ENCODE measurements around the gene ARVCF. TPM values are rescaled to one million over a fixed set of nuclear protein-coding genes. Genes with fewer than 3 reads are reported as not detected.

Gene ARVCF
- total and polyA plus RNA-seq, 9 of the 15 experiments (the other 6 are each of a cell fraction or from before 2014, with no cell fraction given), result 0.03 to 97.4 (median 15.6) TPM

DNA sequence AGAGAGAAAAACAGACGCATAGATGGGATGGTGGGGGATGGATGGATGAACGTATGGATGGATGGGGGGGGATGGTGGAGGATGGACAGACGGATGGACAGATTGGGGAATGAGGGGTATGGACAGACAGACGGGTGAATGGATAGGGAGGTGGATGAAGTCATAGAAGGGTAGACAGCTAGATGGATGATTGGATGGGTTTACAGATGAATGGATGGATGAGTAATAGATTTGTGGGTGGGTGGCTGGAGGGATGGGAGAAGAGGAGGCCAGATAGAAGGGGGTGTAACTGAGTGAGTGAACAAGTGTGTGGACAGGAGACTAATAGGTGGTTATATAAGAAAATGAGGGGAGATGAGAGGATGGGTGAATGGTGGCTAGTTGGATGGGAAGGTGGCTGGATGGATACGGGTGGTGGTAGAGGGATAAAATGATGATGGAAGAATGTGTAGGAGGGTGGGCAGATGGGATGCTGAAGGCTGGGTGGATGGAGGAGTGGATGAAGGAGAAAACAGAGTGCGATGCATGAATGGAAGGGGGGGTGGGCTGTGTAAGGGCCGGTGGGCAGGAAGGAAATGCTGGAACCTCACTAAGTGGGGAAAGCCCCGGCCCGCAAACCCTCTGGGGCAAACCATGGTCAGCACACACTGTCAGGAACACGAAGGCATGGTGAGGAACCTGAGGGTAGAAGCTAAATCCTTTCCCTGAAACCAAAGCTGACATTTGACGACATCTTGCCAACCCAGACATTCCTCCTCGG lies 21.6 kb downstream of the ARVCF start (continued):
- TF ChIP-seq, protein P1, sequence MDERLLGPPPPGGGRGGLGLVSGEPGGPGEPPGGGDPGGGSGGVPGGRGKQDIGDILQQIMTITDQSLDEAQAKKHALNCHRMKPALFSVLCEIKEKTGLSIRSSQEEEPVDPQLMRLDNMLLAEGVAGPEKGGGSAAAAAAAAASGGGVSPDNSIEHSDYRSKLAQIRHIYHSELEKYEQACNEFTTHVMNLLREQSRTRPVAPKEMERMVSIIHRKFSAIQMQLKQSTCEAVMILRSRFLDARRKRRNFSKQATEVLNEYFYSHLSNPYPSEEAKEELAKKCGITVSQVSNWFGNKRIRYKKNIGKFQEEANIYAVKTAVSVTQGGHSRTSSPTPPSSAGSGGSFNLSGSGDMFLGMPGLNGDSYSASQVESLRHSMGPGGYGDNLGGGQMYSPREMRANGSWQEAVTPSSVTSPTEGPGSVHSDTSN (CRISPR knock-in tag; IDR thresholded peaks at IDR 0.05; ENCODE audit: low read depth), result no peak
- TF ChIP-seq, protein P1 (tag; conservative IDR thresholded peaks at IDR 0.05; ENCODE audit: low read depth), result no peak
- 0 out of 2 replicates have a peak, but pooled peaks have one; percentile 28 for TF ChIP-seq MIER1 (IDR thresholded peaks at IDR 0.05; ENCODE audit: low read depth)
- TF ChIP-seq HCFC1 (IDR thresholded peaks at IDR 0.05; ENCODE audit: low read depth, low read length), result no peak
- no peak for TF ChIP-seq CBX3 (IDR thresholded peaks at IDR 0.05; ENCODE audit: borderline replicate concordance in 1 of 2, low read length in 2 of 2)
- TF ChIP-seq NFRKB (IDR thresholded peaks at IDR 0.05; ENCODE audit: low read depth), result 0 out of 2 replicates have a peak, but pooled peaks have one; percentile 26
- TF ChIP-seq SUPT5H (IDR thresholded peaks at IDR 0.05), result no peak
- peak in 1 of 2 experiments; percentile 58; a peak in 1 of 4 replicates for TF ChIP-seq TRIM24 (IDR thresholded peaks at IDR 0.05)
- no peak for TF ChIP-seq SP1 (CRISPR knock-in tag; IDR thresholded peaks at IDR 0.05)
- TF ChIP-seq, protein P2, sequence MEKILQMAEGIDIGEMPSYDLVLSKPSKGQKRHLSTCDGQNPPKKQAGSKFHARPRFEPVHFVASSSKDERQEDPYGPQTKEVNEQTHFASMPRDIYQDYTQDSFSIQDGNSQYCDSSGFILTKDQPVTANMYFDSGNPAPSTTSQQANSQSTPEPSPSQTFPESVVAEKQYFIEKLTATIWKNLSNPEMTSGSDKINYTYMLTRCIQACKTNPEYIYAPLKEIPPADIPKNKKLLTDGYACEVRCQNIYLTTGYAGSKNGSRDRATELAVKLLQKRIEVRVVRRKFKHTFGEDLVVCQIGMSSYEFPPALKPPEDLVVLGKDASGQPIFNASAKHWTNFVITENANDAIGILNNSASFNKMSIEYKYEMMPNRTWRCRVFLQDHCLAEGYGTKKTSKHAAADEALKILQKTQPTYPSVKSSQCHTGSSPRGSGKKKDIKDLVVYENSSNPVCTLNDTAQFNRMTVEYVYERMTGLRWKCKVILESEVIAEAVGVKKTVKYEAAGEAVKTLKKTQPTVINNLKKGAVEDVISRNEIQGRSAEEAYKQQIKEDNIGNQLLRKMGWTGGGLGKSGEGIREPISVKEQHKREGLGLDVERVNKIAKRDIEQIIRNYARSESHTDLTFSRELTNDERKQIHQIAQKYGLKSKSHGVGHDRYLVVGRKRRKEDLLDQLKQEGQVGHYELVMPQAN (IDR thresholded peaks at IDR 0.05; ENCODE audit: borderline replicate concordance), result peak; percentile 56
- TF ChIP-seq PPARD (CRISPR knock-in tag; IDR thresholded peaks at IDR 0.05), result no peak
- TF ChIP-seq CTBP1 (IDR thresholded peaks at IDR 0.05; ENCODE audit: borderline replicate concordance), result 0 out of 2 replicates have a peak, but pooled peaks have one; percentile 22
- TF ChIP-seq NUFIP1 (IDR thresholded peaks at IDR 0.05; ENCODE audit: partially characterized antibody), result no peak
- peak; percentile 69 for TF ChIP-seq PHF21A (IDR thresholded peaks at IDR 0.05; ENCODE audit: borderline replicate concordance, low read depth)
- TF ChIP-seq ZNF518B (CRISPR knock-in tag; IDR thresholded peaks at IDR 0.05), result no peak
- TF ChIP-seq, protein P3, sequence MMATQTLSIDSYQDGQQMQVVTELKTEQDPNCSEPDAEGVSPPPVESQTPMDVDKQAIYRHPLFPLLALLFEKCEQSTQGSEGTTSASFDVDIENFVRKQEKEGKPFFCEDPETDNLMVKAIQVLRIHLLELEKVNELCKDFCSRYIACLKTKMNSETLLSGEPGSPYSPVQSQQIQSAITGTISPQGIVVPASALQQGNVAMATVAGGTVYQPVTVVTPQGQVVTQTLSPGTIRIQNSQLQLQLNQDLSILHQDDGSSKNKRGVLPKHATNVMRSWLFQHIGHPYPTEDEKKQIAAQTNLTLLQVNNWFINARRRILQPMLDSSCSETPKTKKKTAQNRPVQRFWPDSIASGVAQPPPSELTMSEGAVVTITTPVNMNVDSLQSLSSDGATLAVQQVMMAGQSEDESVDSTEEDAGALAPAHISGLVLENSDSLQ (IDR thresholded peaks at IDR 0.05), result 0 out of 2 replicates have a peak, but pooled peaks have one; percentile 23
- TF ChIP-seq ZBTB5 (IDR thresholded peaks at IDR 0.05), result no peak

Data from K562 (cell line).